Panc1 (cell line): Measurements from ENCODE around the gene EMX2. TPM values are rescaled to one million over a fixed set of nuclear protein-coding genes. Genes with fewer than 3 reads are reported as not detected.

Experiments used
- ATAC-seq: fragments of 200-7000 bp; cut with Tn5 transposase; 2 replicates; pipeline ENCODE4 v1.9.1; 2020; ENCODE audit warnings: mild to moderate bottlenecking, moderate library complexity
- BruUV-seq: library from RNA; stranded (reverse); fragments of 400-500 nt; replicated peaks from 2 replicates; lab custom pipeline; 2021; lab: Mats Ljungman, UMichigan
- CTCF ChIA-PET: fragments of 300-600 bp; sonication (Branson Sonifier 250); formaldehyde crosslinking; loops from one replicate; lab custom pipeline; 2022; ENCODE audit warnings: antibody characterized with exemption; lab: Charles Lee
- POLR2A ChIA-PET: fragments of 300-600 bp; sonication (Branson Sonifier 250); formaldehyde crosslinking; loops from one replicate; lab custom pipeline; 2022; ENCODE audit warnings: antibody characterized with exemption; lab: Charles Lee
- DNase-seq: peaks from one replicate; pipeline ENCODE4 v3.0.0-alpha.2; 2010; ENCODE audit warnings: low read depth, low spot score
- H3K27ac ChIP-seq: 2 replicates; pipeline ENCODE4 v1.5.1; 2011; ENCODE audit warnings: mild to moderate bottlenecking, low read length, inconsistent platforms
- H3K27me3 ChIP-seq: fragments of 200-500 bp; sonication (Bioruptor generic); 2 replicates; pipeline ENCODE4 v1.6.0; 2014; ENCODE audit warnings: low read length, inconsistent platforms; ENCODE audit not compliant: control insufficient read depth, insufficient read depth
- H3K36me3 ChIP-seq: fragments of 200-500 bp; sonication (Bioruptor generic); 2 replicates; pipeline ENCODE4 v1.5.1; 2014; ENCODE audit warnings: inconsistent platforms, mild to moderate bottlenecking, low read length, moderate library complexity; ENCODE audit not compliant: control insufficient read depth, insufficient read depth
- H3K4me1 ChIP-seq: 2 replicates; pipeline ENCODE4 v1.5.1; 2011; ENCODE audit warnings: inconsistent platforms, mild to moderate bottlenecking, low read length, moderate library complexity; ENCODE audit not compliant: control insufficient read depth, insufficient read depth
- H3K4me3 ChIP-seq, 2 experiments: 2 replicates each; pipeline ENCODE4 v1.5.1; 2011 to 2012; ENCODE audit warnings: low read depth in 2 of 2, low read length in 2 of 2, mild to moderate bottlenecking in 2 of 2, inconsistent platforms in 1 of 2, moderate library complexity in 1 of 2
- H3K9me3 ChIP-seq: fragments of 200-500 bp; sonication (Bioruptor generic); 2 replicates; pipeline ENCODE4 v1.5.1; 2014; ENCODE audit warnings: low read depth, mild to moderate bottlenecking, inconsistent platforms, low read length, moderate library complexity; ENCODE audit not compliant: control insufficient read depth, insufficient read depth
- POLR2AphosphoS5 ChIP-seq: IDR thresholded peaks from 2 replicates; pipeline ENCODE4 v1.6.1; 2012; ENCODE audit warnings: mild to moderate bottlenecking, low read depth, low read length, moderate library complexity
- REST ChIP-seq, 2 experiments: IDR thresholded peaks; 2 replicates each; pipeline ENCODE4 v1.6.1; 2011 to 2012; ENCODE audit warnings: low read depth in 2 of 2, control low read depth in 1 of 2, low read length in 1 of 2, mild to moderate bottlenecking in 1 of 2, moderate library complexity in 1 of 2; ENCODE audit not compliant: insufficient read depth in 1 of 2
- SIN3A ChIP-seq: IDR thresholded peaks from 2 replicates; pipeline ENCODE4 v1.6.1; 2012; ENCODE audit warnings: low read depth, mild to moderate bottlenecking, low read length, moderate library complexity, borderline replicate concordance; ENCODE audit not compliant: insufficient read depth
- TCF7L2 ChIP-seq: IDR thresholded peaks from 2 replicates; pipeline ENCODE4 v1.6.1; 2011; ENCODE audit warnings: mild to moderate bottlenecking, low read depth, low read length, inconsistent platforms
- in situ Hi-C: cut with HindIII; loops from 2 replicates; pipeline ENCODE4 v1.10.0; 2016; ENCODE audit warnings: low sequenced_read_pairs, low pct_unique_long_range_greater_than_20kb
- intact Hi-C: fragments of 100-400 bp; cut with micrococcal nuclease; formaldehyde crosslinking; loops from one replicate; pipeline ENCODE4 v1.10.0; 2022; ENCODE audit not compliant: unreplicated experiment
- total RNA-seq: library from RNA; stranded (reverse); gene quantifications from one replicate; pipeline ENCODE4 v1.2.1, GENCODE V29; 2021; ENCODE audit not compliant: unreplicated experiment
- TF ChIP-seq, protein P1 (sequence below): fragments of 450-650 bp; IDR thresholded peaks from 2 replicates; pipeline ENCODE4 v1.5.1; 2017; ENCODE audit warnings: mild to moderate bottlenecking

EMX2 gene
- total RNA-seq, 1 experiment from 2014 or later, result not detected

GRCh38 chr10:117549100-117549585 is 6.6 kb downstream of the EMX2 start:
- DNase-seq (no peak), ATAC-seq (no peak)
- Histone ChIP-seq H3K4me3 (no peak overlapping the region), H3K4me1 (peaks cover 4% of the 10 kb centered on the region; the same call in 1 of the 2 replicates), H3K36me3 (no peaks in the 10 kb centered on the region; the same call in 1 of the 2 replicates), H3K9me3 (no peaks in the 10 kb centered on the region), H3K27me3 (peaks cover 63% of the 10 kb centered on the region), H3K27ac (no peak overlapping the region)
- intact Hi-C loops, result no loop called here
- BruUV-seq, result no TSS peak
- ChIA-PET CTCF (no interaction called here), POLR2A (interaction anchor here (0.7 kb wide), 1 partner anchor 228 kb away, joined by 3 read pairs; no protein-coding TSS in a partner anchor)
- in situ Hi-C loops, result no loop called here
- TF ChIP-seq TCF7L2, result no peak
- TF ChIP-seq REST (IDR thresholded peaks at IDR 0.05; ENCODE audit: insufficient read depth in 1 of 2, low read depth in 2 of 2, low read length in 1 of 2), result no peak
- TF ChIP-seq, protein P1, sequence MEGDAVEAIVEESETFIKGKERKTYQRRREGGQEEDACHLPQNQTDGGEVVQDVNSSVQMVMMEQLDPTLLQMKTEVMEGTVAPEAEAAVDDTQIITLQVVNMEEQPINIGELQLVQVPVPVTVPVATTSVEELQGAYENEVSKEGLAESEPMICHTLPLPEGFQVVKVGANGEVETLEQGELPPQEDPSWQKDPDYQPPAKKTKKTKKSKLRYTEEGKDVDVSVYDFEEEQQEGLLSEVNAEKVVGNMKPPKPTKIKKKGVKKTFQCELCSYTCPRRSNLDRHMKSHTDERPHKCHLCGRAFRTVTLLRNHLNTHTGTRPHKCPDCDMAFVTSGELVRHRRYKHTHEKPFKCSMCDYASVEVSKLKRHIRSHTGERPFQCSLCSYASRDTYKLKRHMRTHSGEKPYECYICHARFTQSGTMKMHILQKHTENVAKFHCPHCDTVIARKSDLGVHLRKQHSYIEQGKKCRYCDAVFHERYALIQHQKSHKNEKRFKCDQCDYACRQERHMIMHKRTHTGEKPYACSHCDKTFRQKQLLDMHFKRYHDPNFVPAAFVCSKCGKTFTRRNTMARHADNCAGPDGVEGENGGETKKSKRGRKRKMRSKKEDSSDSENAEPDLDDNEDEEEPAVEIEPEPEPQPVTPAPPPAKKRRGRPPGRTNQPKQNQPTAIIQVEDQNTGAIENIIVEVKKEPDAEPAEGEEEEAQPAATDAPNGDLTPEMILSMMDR, result no peak
- TF ChIP-seq POLR2AphosphoS5, result no peak
- no peak for TF ChIP-seq SIN3A

DNA sequence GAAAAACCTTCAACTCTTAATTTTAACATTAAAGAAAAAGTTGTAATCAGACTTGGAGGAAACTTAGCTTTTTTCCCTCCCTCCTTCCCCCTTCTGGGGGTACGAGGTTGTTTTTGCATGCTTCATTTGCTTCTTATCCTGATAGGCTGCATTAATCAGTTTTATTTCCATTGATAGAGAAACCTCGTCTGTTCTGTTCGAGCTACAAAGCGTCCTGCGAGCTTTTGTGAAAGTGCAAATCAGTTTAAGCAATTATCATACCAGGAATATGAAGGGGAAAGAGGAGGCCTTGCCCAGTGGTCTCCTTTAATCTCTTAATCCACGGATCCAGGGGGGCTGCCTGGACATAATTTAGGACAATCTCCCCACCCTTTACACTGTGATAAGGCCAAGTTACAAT is 7.5 kb downstream of the EMX2 start:
- DNase-seq, result no peak
- intact Hi-C loops, result no loop called here
- ATAC-seq, result no peak
- ChIA-PET POLR2A (no interaction called here), CTCF (no interaction called here)
- BruUV-seq, result no TSS peak
- no peaks in the 10 kb centered on the region; the same call in 1 of the 2 replicates for H3K36me3 ChIP-seq
- H3K27me3 ChIP-seq, result peaks cover 59% of the 10 kb centered on the region
- no peak overlapping the region for H3K27ac ChIP-seq
- in situ Hi-C loops, result no loop called here
- no peaks in the 10 kb centered on the region for H3K4me1 ChIP-seq
- no peak overlapping the region for H3K4me3 ChIP-seq
- no peaks in the 10 kb centered on the region for H3K9me3 ChIP-seq
- no peak for TF ChIP-seq REST (IDR thresholded peaks at IDR 0.05; ENCODE audit: insufficient read depth in 1 of 2, low read depth in 2 of 2, low read length in 1 of 2)
- TF ChIP-seq, protein P1, result no peak
- no peak for TF ChIP-seq SIN3A
- TF ChIP-seq TCF7L2, result no peak
- no peak for TF ChIP-seq POLR2AphosphoS5
